ENCODE measurements around the gene MDFIC2.

The MDFIC2 gene

GRCh38 chr3:70179111-70179510 is 133.3 kb downstream of the MDFIC2 start:
- no peak for DNase-seq (ENCODE audit: low read depth)

- DNase-seq (ENCODE audit: low read depth): no peak
Observed at GRCh38 chr3:70177881-70178645, 134.4 kb downstream of the MDFIC2 start.

DNA sequence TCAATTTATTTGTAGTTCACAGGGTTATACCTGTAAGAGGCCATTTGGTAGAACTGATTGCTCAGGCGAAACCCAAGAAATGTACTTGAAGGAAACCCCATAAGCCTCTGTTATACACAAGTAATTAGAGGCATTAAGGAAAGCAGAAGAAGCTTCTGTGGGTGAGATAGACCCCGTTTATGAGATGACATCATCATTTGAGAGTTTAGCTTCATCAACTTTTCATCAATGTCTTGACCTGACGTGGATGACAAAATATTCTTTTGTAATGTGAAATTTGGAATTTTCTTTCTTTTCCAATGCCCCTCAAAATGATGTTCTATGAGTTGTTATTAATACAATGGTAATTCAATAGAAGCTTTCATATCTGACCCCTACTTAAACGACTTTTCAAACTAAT is 136.2 kb downstream of the MDFIC2 start:
- no peak for DNase-seq (ENCODE audit: low read depth)

GRCh38 chr3:70156808-70157207 is 155.6 kb downstream of the MDFIC2 start:
- DNase-seq (ENCODE audit: low read depth): no peak

DNA sequence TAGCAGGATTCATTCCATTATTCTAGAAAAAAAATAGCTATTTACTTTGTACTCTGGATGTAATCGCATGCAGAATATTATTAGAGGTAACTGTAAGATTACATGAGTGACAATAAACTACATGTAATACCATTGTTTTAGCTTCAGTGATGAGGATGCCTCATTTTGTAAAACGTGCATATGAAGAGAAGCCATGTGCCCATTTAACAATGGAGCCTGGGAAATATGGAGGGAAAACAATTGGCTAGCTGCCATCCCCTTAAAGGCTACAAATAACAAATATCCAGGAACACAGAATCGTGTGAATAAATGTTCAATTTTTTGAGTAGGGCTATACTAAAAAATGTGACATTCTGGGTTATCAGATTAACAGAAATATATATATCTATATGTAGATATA is 161.8 kb downstream of the MDFIC2 start:
- DNase-seq (ENCODE audit: low read depth): no peak

- no peak for DNase-seq (ENCODE audit: low read depth)
Observed at GRCh38 chr3:70149714-70150400, 162.6 kb downstream of the MDFIC2 start.

Data from HS-5 (cell line).